Astrocyte of the cerebellum (primary cell): ENCODE results near the gene APP.
A peak's percentile ranks its signal among the peaks of the same experiment; 100 is the strongest.

Experiments
- DNase-seq: peaks from one replicate; pipeline ENCODE4 v3.0.0-alpha.2; 2011; ENCODE audit warnings: low read depth
- H3K4me3 ChIP-seq: 2 replicates; pipeline ENCODE4 v1.5.1; 2011; ENCODE audit warnings: mild to moderate bottlenecking, low read depth, low read length, moderate library complexity
- in situ Hi-C: cut with HindIII; loops from 2 replicates; pipeline ENCODE4 v1.10.0; 2017; ENCODE audit warnings: low sequenced_read_pairs
- TF ChIP-seq, protein P1 (sequence below): IDR thresholded peaks from 2 replicates; pipeline ENCODE4 v1.5.1; 2012; ENCODE audit warnings: low read length, low read depth, moderate library complexity, mild to moderate bottlenecking; ENCODE audit errors: missing control alignments

The APP gene

DNA sequence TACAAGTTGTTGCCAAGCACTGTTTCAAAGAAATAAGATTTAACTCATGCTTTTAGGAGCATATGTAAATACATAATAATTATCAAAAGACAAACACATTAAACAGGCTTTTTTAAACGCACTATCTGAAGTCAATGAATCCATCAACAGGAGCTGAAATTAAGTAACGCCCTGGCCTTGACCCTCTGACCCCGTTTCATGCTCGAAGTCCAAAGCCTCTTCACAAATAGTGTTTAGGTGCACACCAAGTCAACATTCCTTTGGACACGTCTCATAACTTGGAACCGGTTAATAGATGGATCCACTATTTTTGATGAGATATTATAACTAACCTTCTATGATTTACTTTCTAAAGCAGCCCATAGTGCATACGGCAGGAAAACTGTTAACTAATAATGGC lies 226.5 kb downstream of the APP start:
- DNase-seq: no peak
- no peak overlapping the region for H3K4me3 ChIP-seq
- in situ Hi-C loops: no loop called here

DNA sequence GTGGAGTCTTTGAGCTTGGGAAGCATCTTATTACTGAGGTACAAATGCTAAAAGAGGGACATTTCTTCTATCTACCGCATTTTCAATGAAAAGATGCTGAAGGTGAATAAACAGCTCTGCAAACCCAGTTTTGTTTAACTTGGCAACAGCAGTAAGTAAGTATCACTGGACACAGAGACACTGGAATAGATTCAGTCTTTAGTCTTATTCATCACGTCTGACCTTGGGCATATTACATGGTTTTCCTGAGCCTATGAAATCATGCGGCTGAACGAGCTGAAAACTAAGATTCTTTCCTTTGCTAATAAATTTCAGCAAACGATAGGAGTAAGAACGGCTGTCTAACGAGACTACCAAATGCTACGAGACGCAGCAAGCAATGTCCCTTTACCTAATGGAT lies 228.4 kb downstream of the APP start:
- TF ChIP-seq, protein P1, sequence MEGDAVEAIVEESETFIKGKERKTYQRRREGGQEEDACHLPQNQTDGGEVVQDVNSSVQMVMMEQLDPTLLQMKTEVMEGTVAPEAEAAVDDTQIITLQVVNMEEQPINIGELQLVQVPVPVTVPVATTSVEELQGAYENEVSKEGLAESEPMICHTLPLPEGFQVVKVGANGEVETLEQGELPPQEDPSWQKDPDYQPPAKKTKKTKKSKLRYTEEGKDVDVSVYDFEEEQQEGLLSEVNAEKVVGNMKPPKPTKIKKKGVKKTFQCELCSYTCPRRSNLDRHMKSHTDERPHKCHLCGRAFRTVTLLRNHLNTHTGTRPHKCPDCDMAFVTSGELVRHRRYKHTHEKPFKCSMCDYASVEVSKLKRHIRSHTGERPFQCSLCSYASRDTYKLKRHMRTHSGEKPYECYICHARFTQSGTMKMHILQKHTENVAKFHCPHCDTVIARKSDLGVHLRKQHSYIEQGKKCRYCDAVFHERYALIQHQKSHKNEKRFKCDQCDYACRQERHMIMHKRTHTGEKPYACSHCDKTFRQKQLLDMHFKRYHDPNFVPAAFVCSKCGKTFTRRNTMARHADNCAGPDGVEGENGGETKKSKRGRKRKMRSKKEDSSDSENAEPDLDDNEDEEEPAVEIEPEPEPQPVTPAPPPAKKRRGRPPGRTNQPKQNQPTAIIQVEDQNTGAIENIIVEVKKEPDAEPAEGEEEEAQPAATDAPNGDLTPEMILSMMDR: no peak
- in situ Hi-C loops: no loop called here
- no peak for DNase-seq
- H3K4me3 ChIP-seq: no peak overlapping the region

More for the DNA sequence above, 226.5 kb downstream of the APP start:
- TF ChIP-seq, protein P1: no peak

DNA sequence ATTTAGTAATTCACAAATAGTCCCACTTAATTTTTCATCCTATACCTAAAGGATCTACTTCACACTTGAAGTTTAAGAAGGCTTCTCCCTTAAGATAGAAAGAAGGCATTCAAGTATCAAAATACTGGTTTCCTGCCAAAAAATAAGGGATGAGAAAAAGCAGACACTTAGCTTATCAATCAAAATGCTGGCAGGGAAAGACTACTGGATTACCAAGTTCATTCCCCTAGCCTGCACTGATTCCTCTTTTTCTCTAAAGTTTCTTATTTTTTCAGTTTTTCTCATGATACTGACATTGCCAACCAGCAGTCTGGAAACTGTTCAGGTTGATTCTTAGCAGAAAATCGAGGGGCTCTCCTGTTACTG lies 231.2 kb downstream of the APP start:
- DNase-seq: no peak
- in situ Hi-C loops: no loop called here
- H3K4me3 ChIP-seq: no peak overlapping the region
- TF ChIP-seq, protein P1: no peak

DNA sequence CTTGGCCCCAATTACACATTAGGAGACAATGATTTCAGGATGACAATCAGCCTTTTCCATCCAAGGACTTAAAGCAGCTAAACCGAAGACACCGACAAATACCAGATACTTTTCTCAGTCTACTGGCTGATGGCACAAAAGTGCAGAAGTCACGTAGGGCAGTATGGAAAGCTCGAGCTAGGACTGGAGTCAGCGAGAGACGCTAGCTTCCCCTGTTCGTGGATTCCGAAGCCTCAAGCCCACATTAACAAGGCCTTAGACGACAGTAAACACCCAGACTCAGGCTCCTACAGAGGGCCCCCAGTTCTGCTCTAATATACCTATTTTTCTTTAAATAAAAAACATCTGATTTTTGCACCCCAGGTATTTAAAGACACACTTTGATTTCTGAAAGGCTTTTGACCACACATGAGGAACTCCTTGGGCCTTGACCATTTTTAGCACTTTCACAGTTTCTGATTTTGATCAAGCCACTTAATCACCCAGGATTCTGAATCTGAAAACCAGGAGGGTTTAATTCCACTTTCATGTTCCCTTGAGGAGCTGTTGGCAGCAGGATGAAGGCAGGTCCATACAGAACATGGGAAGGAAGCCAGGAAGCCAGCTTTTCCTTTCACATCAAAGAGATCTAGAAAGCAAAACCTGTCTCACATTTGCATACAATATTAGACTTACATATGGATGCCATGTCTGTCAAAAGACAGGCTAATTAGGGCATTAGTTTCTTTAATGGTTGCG lies 231.7 kb downstream of the APP start:
- no peak for DNase-seq
- in situ Hi-C loops: no loop called here
- TF ChIP-seq, protein P1: no peak
- no peak overlapping the region for H3K4me3 ChIP-seq

DNA sequence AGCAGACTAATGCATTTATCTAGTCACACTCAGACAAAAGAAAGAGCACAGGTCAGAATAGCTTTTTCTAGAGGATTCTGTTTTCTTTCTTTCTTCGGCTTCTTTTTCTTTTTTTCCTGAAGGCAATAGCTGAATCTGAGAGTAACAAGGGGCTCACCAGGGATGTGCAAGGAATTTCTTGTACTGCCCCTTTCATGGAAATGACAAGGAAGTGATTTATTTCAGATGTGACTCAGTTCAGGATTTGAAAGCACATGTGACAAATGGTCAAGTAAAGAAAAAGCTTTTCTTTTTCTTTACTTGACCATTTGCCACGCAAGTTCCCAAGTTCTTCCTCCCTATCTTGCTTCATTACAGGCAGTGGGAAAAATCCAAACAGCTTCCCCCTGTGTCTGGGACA lies 233.8 kb downstream of the APP start:
- H3K4me3 ChIP-seq: no peak overlapping the region
- in situ Hi-C loops: no loop called here
- no peak for DNase-seq
- TF ChIP-seq, protein P1: no peak

DNA sequence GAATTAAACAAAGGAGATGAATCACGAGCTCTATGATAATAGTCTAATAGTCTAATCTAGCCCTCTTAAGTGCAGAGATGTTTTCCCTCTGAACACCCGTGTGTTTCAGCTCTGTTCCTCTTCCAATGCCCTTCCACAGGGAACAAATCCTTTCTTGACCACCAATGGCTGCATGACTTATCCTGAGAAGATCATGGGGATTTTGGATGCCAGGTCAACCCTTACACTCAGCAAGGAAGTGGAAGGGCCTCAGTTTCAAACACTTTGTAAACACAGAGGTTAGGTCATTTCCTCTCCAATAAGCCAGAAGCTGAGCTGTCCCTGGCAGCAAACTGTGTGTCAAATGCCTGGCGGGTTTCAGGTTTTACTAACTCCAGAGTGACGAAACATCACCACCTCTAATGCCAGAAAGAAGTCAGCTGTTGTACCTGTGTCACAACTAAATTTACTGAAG lies 235.8 kb downstream of the APP start:
- in situ Hi-C loops: no loop called here
- no peak overlapping the region for H3K4me3 ChIP-seq
- DNase-seq: peak; percentile 88
- TF ChIP-seq, protein P1: no peak
